Measurements from ENCODE around the gene B4GALT5.
A peak's percentile ranks its signal among the peaks of the same experiment; 100 is the strongest.

B4GALT5 gene

GRCh38 chr20:49753133-49753532 is 39.5 kb upstream of the B4GALT5 start:
- Histone ChIP-seq H3K9ac (ENCODE audit: low read length) (no peak overlapping the region), H4K20me1 (ENCODE audit: insufficient read depth, low read length) (no peaks in the 10 kb centered on the region), H3K9me3 (ENCODE audit: insufficient read depth, low read length) (no peaks in the 10 kb centered on the region), H3K27ac (ENCODE audit: low read length) (no peak overlapping the region), H3K79me2 (ENCODE audit: low read length) (no peaks in the 10 kb centered on the region), H3K4me3 (ENCODE audit: low read length) (no peak overlapping the region), H3K36me3 (replicated peaks; ENCODE audit: low read depth, low read length) (no peaks in the 10 kb centered on the region), H3K4me1 (ENCODE audit: low read length) (peaks cover 49% of the 10 kb centered on the region), H2AFZ (ENCODE audit: low read depth, low read length) (0 out of 2 replicates have a peak overlapping the region, but pooled peaks have one; percentile 5), H3K4me2 (ENCODE audit: low read length) (no peak overlapping the region), H3K27me3 (ENCODE audit: low read depth, low read length) (no peaks in the 10 kb centered on the region)
- TF ChIP-seq, protein P1, sequence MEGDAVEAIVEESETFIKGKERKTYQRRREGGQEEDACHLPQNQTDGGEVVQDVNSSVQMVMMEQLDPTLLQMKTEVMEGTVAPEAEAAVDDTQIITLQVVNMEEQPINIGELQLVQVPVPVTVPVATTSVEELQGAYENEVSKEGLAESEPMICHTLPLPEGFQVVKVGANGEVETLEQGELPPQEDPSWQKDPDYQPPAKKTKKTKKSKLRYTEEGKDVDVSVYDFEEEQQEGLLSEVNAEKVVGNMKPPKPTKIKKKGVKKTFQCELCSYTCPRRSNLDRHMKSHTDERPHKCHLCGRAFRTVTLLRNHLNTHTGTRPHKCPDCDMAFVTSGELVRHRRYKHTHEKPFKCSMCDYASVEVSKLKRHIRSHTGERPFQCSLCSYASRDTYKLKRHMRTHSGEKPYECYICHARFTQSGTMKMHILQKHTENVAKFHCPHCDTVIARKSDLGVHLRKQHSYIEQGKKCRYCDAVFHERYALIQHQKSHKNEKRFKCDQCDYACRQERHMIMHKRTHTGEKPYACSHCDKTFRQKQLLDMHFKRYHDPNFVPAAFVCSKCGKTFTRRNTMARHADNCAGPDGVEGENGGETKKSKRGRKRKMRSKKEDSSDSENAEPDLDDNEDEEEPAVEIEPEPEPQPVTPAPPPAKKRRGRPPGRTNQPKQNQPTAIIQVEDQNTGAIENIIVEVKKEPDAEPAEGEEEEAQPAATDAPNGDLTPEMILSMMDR (IDR thresholded peaks at IDR 0.05; ENCODE audit: low read depth, low read length): no peak
- TF ChIP-seq EZH2phosphoT487 (IDR thresholded peaks at IDR 0.05; ENCODE audit: low read depth): no peak

DNA sequence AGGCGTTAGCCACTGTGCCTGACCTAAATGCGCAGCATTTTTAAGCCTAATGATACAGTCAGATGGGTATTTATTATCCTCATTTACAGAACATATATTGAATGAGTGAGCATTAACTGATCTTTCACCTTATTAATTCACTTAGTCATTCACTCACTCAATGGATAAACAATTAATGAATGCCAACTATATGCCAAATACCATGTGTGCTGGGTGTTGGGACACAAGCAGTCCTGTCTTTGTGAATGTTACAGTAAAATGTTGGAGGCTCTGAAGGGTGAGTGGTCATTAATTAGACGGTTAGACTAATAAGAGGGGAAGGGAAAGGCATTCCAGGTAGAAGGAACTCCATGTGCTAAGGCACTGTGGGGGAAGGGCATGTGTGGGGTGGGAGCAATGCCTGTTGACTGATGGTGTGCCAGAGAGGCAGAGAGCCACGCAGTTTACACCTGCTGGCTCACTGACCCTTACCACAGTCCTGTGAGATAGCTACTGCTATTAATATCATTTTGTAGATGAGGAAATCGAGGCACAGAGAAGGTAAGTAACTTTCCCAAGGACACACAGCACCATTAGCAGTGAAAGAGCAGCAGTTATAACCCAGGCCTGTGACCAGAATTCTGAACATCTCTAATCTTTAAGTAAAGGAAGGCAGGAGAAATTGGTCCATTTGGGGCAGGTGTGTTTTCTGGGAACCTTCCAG is 38.7 kb upstream of the B4GALT5 start:
- Histone ChIP-seq H3K27ac (ENCODE audit: low read length) (0 out of 2 replicates have a peak overlapping the region, but pooled peaks have one; percentile 83), H3K4me1 (ENCODE audit: low read length) (peaks cover 56% of the 10 kb centered on the region), H2AFZ (ENCODE audit: low read depth, low read length) (0 out of 2 replicates have a peak overlapping the region, but pooled peaks have one; percentile 5), H4K20me1 (ENCODE audit: insufficient read depth, low read length) (no peaks in the 10 kb centered on the region), H3K4me3 (ENCODE audit: low read length) (no peak overlapping the region), H3K9ac (ENCODE audit: low read length) (no peak overlapping the region), H3K4me2 (ENCODE audit: low read length) (no peak overlapping the region; the same call in 1 of the 2 replicates), H3K36me3 (replicated peaks; ENCODE audit: low read depth, low read length) (no peaks in the 10 kb centered on the region), H3K27me3 (ENCODE audit: low read depth, low read length) (no peaks in the 10 kb centered on the region), H3K79me2 (ENCODE audit: low read length) (no peaks in the 10 kb centered on the region), H3K9me3 (ENCODE audit: insufficient read depth, low read length) (no peaks in the 10 kb centered on the region)
- TF ChIP-seq EZH2phosphoT487 (IDR thresholded peaks at IDR 0.05; ENCODE audit: low read depth): no peak
- TF ChIP-seq, protein P1 (IDR thresholded peaks at IDR 0.05; ENCODE audit: low read depth, low read length): no peak

GRCh38 chr20:49751397-49751736 is 37.7 kb upstream of the B4GALT5 start:
- H3K9me3 ChIP-seq (ENCODE audit: insufficient read depth, low read length): no peaks in the 10 kb centered on the region
- no peaks in the 10 kb centered on the region for H3K27me3 ChIP-seq (ENCODE audit: low read depth, low read length)
- H3K36me3 ChIP-seq (replicated peaks; ENCODE audit: low read depth, low read length): no peaks in the 10 kb centered on the region
- peak overlapping the region; percentile 83 for H3K27ac ChIP-seq (ENCODE audit: low read length)
- H3K4me1 ChIP-seq (ENCODE audit: low read length): peaks cover 56% of the 10 kb centered on the region
- H3K4me3 ChIP-seq (ENCODE audit: low read length): peak overlapping the region; percentile 63
- peak overlapping the region; percentile 62 for H3K9ac ChIP-seq (ENCODE audit: low read length)
- no peaks in the 10 kb centered on the region for H3K79me2 ChIP-seq (ENCODE audit: low read length)
- no peak for TF ChIP-seq EZH2phosphoT487 (IDR thresholded peaks at IDR 0.05; ENCODE audit: low read depth)
- TF ChIP-seq, protein P1 (IDR thresholded peaks at IDR 0.05; ENCODE audit: low read depth, low read length): no peak
- H2AFZ ChIP-seq (ENCODE audit: low read depth, low read length): peak overlapping the region; percentile 86
- peak overlapping the region; percentile 80 for H3K4me2 ChIP-seq (ENCODE audit: low read length)
- H4K20me1 ChIP-seq (ENCODE audit: insufficient read depth, low read length): no peaks in the 10 kb centered on the region

GRCh38 chr20:49750611-49751396 is 37.1 kb upstream of the B4GALT5 start:
- H3K4me1 ChIP-seq (ENCODE audit: low read length): peaks cover 56% of the 10 kb centered on the region
- peak overlapping the region; percentile 62 for H3K9ac ChIP-seq (ENCODE audit: low read length)
- H4K20me1 ChIP-seq (ENCODE audit: insufficient read depth, low read length): no peaks in the 10 kb centered on the region
- H2AFZ ChIP-seq (ENCODE audit: low read depth, low read length): peak overlapping the region; percentile 86
- peak overlapping the region; percentile 63 for H3K4me3 ChIP-seq (ENCODE audit: low read length)
- H3K36me3 ChIP-seq (replicated peaks; ENCODE audit: low read depth, low read length): no peaks in the 10 kb centered on the region
- H3K4me2 ChIP-seq (ENCODE audit: low read length): peak overlapping the region; percentile 80
- H3K9me3 ChIP-seq (ENCODE audit: insufficient read depth, low read length): no peaks in the 10 kb centered on the region
- H3K79me2 ChIP-seq (ENCODE audit: low read length): no peaks in the 10 kb centered on the region
- H3K27ac ChIP-seq (ENCODE audit: low read length): peak overlapping the region; percentile 83
- no peak for TF ChIP-seq EZH2phosphoT487 (IDR thresholded peaks at IDR 0.05; ENCODE audit: low read depth)
- TF ChIP-seq, protein P1 (IDR thresholded peaks at IDR 0.05; ENCODE audit: low read depth, low read length): no peak
- H3K27me3 ChIP-seq (ENCODE audit: low read depth, low read length): no peaks in the 10 kb centered on the region

Data from OCI-LY3 (cell line).